Osteoblast (primary cell): Measurements from ENCODE around the gene SPRED3. TPM values are rescaled to one million over a fixed set of nuclear protein-coding genes. Genes with fewer than 3 reads are reported as not detected.

Experiments used
- DNase-seq: peaks from one replicate; pipeline ENCODE4 v3.0.0; 2011; ENCODE audit warnings: low spot score, mixed read lengths; ENCODE audit not compliant: insufficient read length; ENCODE audit errors: missing footprints
- H2AFZ ChIP-seq: 2 replicates; pipeline ENCODE4 v1.6.0; 2011; ENCODE audit warnings: mild to moderate bottlenecking, low read length
- H3K27ac ChIP-seq: 2 replicates; pipeline ENCODE4 v1.5.1; 2011; ENCODE audit warnings: mild to moderate bottlenecking, low read depth, low read length, moderate library complexity
- H3K27me3 ChIP-seq: 2 replicates; pipeline ENCODE4 v1.6.0; 2012; ENCODE audit warnings: mild to moderate bottlenecking, control low read depth, inconsistent platforms, low read length, moderate library complexity; ENCODE audit not compliant: insufficient read depth
- H3K36me3 ChIP-seq: 2 replicates; pipeline ENCODE4 v1.5.1; 2011; ENCODE audit warnings: mild to moderate bottlenecking, low read length, control low read depth, moderate library complexity; ENCODE audit not compliant: insufficient read depth
- H3K4me1 ChIP-seq: 2 replicates; pipeline ENCODE4 v1.5.1; 2011; ENCODE audit warnings: mild to moderate bottlenecking, low read length, control low read depth, moderate library complexity; ENCODE audit not compliant: insufficient read depth
- H3K4me2 ChIP-seq: 2 replicates; pipeline ENCODE4 v1.6.0; 2011; ENCODE audit warnings: mild to moderate bottlenecking, low read length; ENCODE audit not compliant: insufficient read depth
- H3K4me3 ChIP-seq: fragments of 200-600 bp; sonication (generic); 3 replicates; pipeline ENCODE4 v1.5.1; 2012; ENCODE audit warnings: mild to moderate bottlenecking, low read length, inconsistent platforms; ENCODE audit not compliant: insufficient read depth
- H3K79me2 ChIP-seq: 2 replicates; pipeline ENCODE4 v1.6.0; 2012; ENCODE audit warnings: mild to moderate bottlenecking, low read length, control low read depth, inconsistent platforms; ENCODE audit not compliant: insufficient read depth
- H3K9me3 ChIP-seq: 2 replicates; pipeline ENCODE4 v1.5.1; 2011; ENCODE audit warnings: low read depth, low read length, control low read depth
- H4K20me1 ChIP-seq: 2 replicates; pipeline ENCODE4 v1.6.0; 2012; ENCODE audit warnings: mild to moderate bottlenecking, low read length, control low read depth; ENCODE audit not compliant: insufficient read depth
- CTCF ChIP-seq: IDR thresholded peaks from 2 replicates; pipeline ENCODE4 v1.5.1; 2011; ENCODE audit warnings: mild to moderate bottlenecking, low read depth, low read length, moderate library complexity; ENCODE audit errors: extremely low read depth
- total RNA-seq: library from RNA; depleted of rRNA; stranded (reverse); fragments of >200 nt; gene quantifications from 2 replicates; pipeline ENCODE4 v1.2.3, GENCODE V29; 2012

The SPRED3 gene
- total RNA-seq, 1 donor: 2.2 TPM

- peak overlapping the region; percentile 94 for H3K4me2 ChIP-seq
- peaks cover 19% of the 10 kb centered on the region for H4K20me1 ChIP-seq
- H3K27me3 ChIP-seq: no peaks in the 10 kb centered on the region
- DNase-seq: peak; percentile 100
- peak overlapping the region; percentile 71 for H2AFZ ChIP-seq
- H3K36me3 ChIP-seq: peaks cover 28% of the 10 kb centered on the region
- TF ChIP-seq CTCF: no peak
- peaks cover 23% of the 10 kb centered on the region for H3K79me2 ChIP-seq
- peak overlapping the region; percentile 97 for H3K4me3 ChIP-seq
- peaks cover 27% of the 10 kb centered on the region for H3K4me1 ChIP-seq
- H3K27ac ChIP-seq: peak overlapping the region; percentile 82
- H3K9me3 ChIP-seq: no peaks in the 10 kb centered on the region
These were observed 816 bp downstream of the SPRED3 start for GRCh38 chr19:38389101-38389925.

GRCh38 chr19:38389957-38390924 is 1.7 kb downstream of the SPRED3 start:
- peak; percentile 90 for DNase-seq
- Histone ChIP-seq H3K4me1 (peaks cover 27% of the 10 kb centered on the region), H3K27me3 (no peaks in the 10 kb centered on the region), H3K4me2 (peak overlapping the region; percentile 94), H2AFZ (no peak overlapping the region), H3K9me3 (no peaks in the 10 kb centered on the region), H3K36me3 (peaks cover 31% of the 10 kb centered on the region), H4K20me1 (peaks cover 16% of the 10 kb centered on the region), H3K79me2 (peaks cover 23% of the 10 kb centered on the region), H3K4me3 (peak overlapping the region; percentile 97), H3K27ac (peak overlapping the region; percentile 74)
- TF ChIP-seq CTCF: no peak

GRCh38 chr19:38391911-38392464 is 3.5 kb downstream of the SPRED3 start:
- Histone ChIP-seq H3K4me2 (no peak overlapping the region), H3K9me3 (no peaks in the 10 kb centered on the region), H3K27me3 (no peaks in the 10 kb centered on the region), H3K4me1 (peaks cover 27% of the 10 kb centered on the region), H3K79me2 (peaks cover 23% of the 10 kb centered on the region), H3K4me3 (no peak overlapping the region), H2AFZ (no peak overlapping the region), H4K20me1 (peaks cover 17% of the 10 kb centered on the region), H3K27ac (no peak overlapping the region), H3K36me3 (peaks cover 41% of the 10 kb centered on the region)
- DNase-seq: peak; percentile 86
- no peak for TF ChIP-seq CTCF
